BLaER1 treated with 17β-estradiol and CSF1 and Interleukin-3, amounts not matched to agents 10 nM and 100 nM (cell line): ENCODE measurements around the gene ROBO1.

Experiments used
- H3K27ac ChIP-seq, 11 experiments: shearing (Covaris generic); formaldehyde crosslinking; 2 replicates each; pipeline ENCODE4 v1.8.1; 2022
- H3K27me3 ChIP-seq, 11 experiments: shearing (Covaris generic); formaldehyde crosslinking; 2 replicates each; pipeline ENCODE4 v1.8.1; 2022
- H3K36me3 ChIP-seq, 11 experiments: shearing (Covaris generic); formaldehyde crosslinking; 2 replicates each; pipeline ENCODE4 v1.8.1; 2022
- H3K4me1 ChIP-seq, 10 experiments: shearing (Covaris generic); formaldehyde crosslinking; 2 replicates each; pipeline ENCODE4 v1.8.1; 2022
- H3K4me2 ChIP-seq, 11 experiments: shearing (Covaris generic); formaldehyde crosslinking; 2 replicates each; pipeline ENCODE4 v1.8.1; 2022
- H3K4me3 ChIP-seq, 10 experiments: shearing (Covaris generic); formaldehyde crosslinking; 2 replicates each; pipeline ENCODE4 v1.8.1; 2022
- H3K9ac ChIP-seq, 11 experiments: shearing (Covaris generic); formaldehyde crosslinking; 2 replicates each; pipeline ENCODE4 v1.8.1; 2022
- H3K9me3 ChIP-seq, 11 experiments: shearing (Covaris generic); formaldehyde crosslinking; replicated peaks in 1 of 11; 2 replicates each; pipeline ENCODE4 v1.8.1; 2022
- H4K20me1 ChIP-seq, 11 experiments: shearing (Covaris generic); formaldehyde crosslinking; 2 replicates each; pipeline ENCODE4 v1.8.1; 2022
- Cebpa-rat ChIP-seq, 11 experiments: shearing (Covaris generic); IDR thresholded peaks; 2 replicates each; pipeline ENCODE4 v1.8.1; 2022

Gene ROBO1

GRCh38 chr3:78873641-78874040, 894.2 kb downstream of the ROBO1 start:
- Histone ChIP-seq H3K4me3 (no peak overlapping the region), H3K36me3 (peaks cover 0 to 17% (median 0%) of the 10 kb centered on the region in 11 experiments; a peak in 3 of 22 replicates), H3K27me3 (no peaks in the 10 kb centered on the region), H3K9ac (no peak overlapping the region), H3K4me2 (peak overlapping the region in 4 of 11 experiments; percentile 28 to 81 (median 47); a peak in 7 of 22 replicates), H3K4me1 (peaks cover 4 to 41% (median 27%) of the 10 kb centered on the region in 10 experiments; a peak in 16 of 20 replicates), H3K9me3 (peaks cover 0 to 7% (median 0%) of the 10 kb centered on the region in 11 experiments; a peak in 1 of 22 replicates), H3K27ac (no peak overlapping the region; a peak in 1 of 22 replicates), H4K20me1 (no peaks in the 10 kb centered on the region; a peak in 1 of 22 replicates)
- TF ChIP-seq Cebpa-rat (IDR thresholded peaks at IDR 0.05) = no peak

- no peak for TF ChIP-seq Cebpa-rat (IDR thresholded peaks at IDR 0.05)
- peak overlapping the region in 1 of 10 experiments; percentile 5; a peak in 2 of 20 replicates for H3K4me3 ChIP-seq
- H3K27me3 ChIP-seq = no peaks in the 10 kb centered on the region
- H3K4me2 ChIP-seq = peak overlapping the region in 7 of 11 experiments; percentile 3 to 81 (median 16); a peak in 10 of 22 replicates
- H3K27ac ChIP-seq = peak overlapping the region in 3 of 11 experiments; percentile 33 to 39 (median 39); a peak in 6 of 22 replicates
- H4K20me1 ChIP-seq = no peaks in the 10 kb centered on the region; a peak in 1 of 22 replicates
- H3K4me1 ChIP-seq = peaks cover 4 to 41% (median 27%) of the 10 kb centered on the region in 10 experiments; a peak in 16 of 20 replicates
- peaks cover 0 to 25% (median 0%) of the 10 kb centered on the region in 11 experiments; a peak in 3 of 22 replicates for H3K36me3 ChIP-seq
- H3K9me3 ChIP-seq = 0 out of 22 replicates have a peak, but pooled peaks cover 0 to 7% (median 0%) of the 10 kb centered on the region in 11 experiments
- H3K9ac ChIP-seq = peak overlapping the region in 1 of 11 experiments; percentile 64; a peak in 1 of 22 replicates
Observed at GRCh38 chr3:78872195-78872594, 895.6 kb downstream of the ROBO1 start.

- no peak overlapping the region for H3K27ac ChIP-seq
- H3K9me3 ChIP-seq = no peaks in the 10 kb centered on the region
- peaks cover 4 to 41% (median 27%) of the 10 kb centered on the region in 10 experiments; a peak in 16 of 20 replicates for H3K4me1 ChIP-seq
- peaks cover 0 to 31% (median 0%) of the 10 kb centered on the region in 11 experiments; a peak in 3 of 22 replicates for H3K36me3 ChIP-seq
- peak overlapping the region in 6 of 11 experiments; percentile 14 to 44 (median 34); a peak in 8 of 22 replicates for H3K4me2 ChIP-seq
- H4K20me1 ChIP-seq = no peaks in the 10 kb centered on the region
- no peak overlapping the region for H3K9ac ChIP-seq
- TF ChIP-seq Cebpa-rat (IDR thresholded peaks at IDR 0.05) = no peak
- H3K4me3 ChIP-seq = no peak overlapping the region
- H3K27me3 ChIP-seq = no peaks in the 10 kb centered on the region
Observed at GRCh38 chr3:78871048-78871447, 896.8 kb downstream of the ROBO1 start.

GRCh38 chr3:78870484-78870883, 897.3 kb downstream of the ROBO1 start:
- no peak overlapping the region for H3K9ac ChIP-seq
- H3K9me3 ChIP-seq = no peaks in the 10 kb centered on the region
- no peak overlapping the region for H3K27ac ChIP-seq
- H3K36me3 ChIP-seq = peaks cover 0 to 31% (median 0%) of the 10 kb centered on the region in 11 experiments; a peak in 3 of 22 replicates
- H3K4me2 ChIP-seq = peak overlapping the region in 7 of 11 experiments; percentile 11 to 44 (median 26); a peak in 8 of 22 replicates
- no peaks in the 10 kb centered on the region for H3K27me3 ChIP-seq
- no peaks in the 10 kb centered on the region for H4K20me1 ChIP-seq
- peaks cover 4 to 41% (median 27%) of the 10 kb centered on the region in 10 experiments; a peak in 16 of 20 replicates for H3K4me1 ChIP-seq
- TF ChIP-seq Cebpa-rat (IDR thresholded peaks at IDR 0.05) = no peak
- H3K4me3 ChIP-seq = no peak overlapping the region

- H3K27ac ChIP-seq = no peak overlapping the region
- peaks cover 4 to 36% (median 25%) of the 10 kb centered on the region in 10 experiments; a peak in 16 of 20 replicates for H3K4me1 ChIP-seq
- H3K27me3 ChIP-seq = no peaks in the 10 kb centered on the region
- H3K4me2 ChIP-seq = no peak overlapping the region
- no peaks in the 10 kb centered on the region for H3K9me3 ChIP-seq
- H3K36me3 ChIP-seq = peaks cover 0 to 36% (median 0%) of the 10 kb centered on the region in 11 experiments; a peak in 3 of 22 replicates
- TF ChIP-seq Cebpa-rat (IDR thresholded peaks at IDR 0.05) = no peak
- H3K9ac ChIP-seq = no peak overlapping the region
- no peaks in the 10 kb centered on the region for H4K20me1 ChIP-seq
- H3K4me3 ChIP-seq = no peak overlapping the region
Observed at GRCh38 chr3:78868570-78868969, 899.2 kb downstream of the ROBO1 start.

- no peak for TF ChIP-seq Cebpa-rat (IDR thresholded peaks at IDR 0.05)
- Histone ChIP-seq H3K9me3 (no peaks in the 10 kb centered on the region), H3K27me3 (no peaks in the 10 kb centered on the region), H3K9ac (no peak overlapping the region), H3K36me3 (peaks cover 0 to 36% (median 0%) of the 10 kb centered on the region in 11 experiments; a peak in 4 of 22 replicates), H3K4me3 (no peak overlapping the region), H4K20me1 (no peaks in the 10 kb centered on the region), H3K4me1 (peaks cover 0 to 28% (median 21%) of the 10 kb centered on the region in 10 experiments; a peak in 16 of 20 replicates), H3K27ac (no peak overlapping the region), H3K4me2 (no peak overlapping the region)
Observed at GRCh38 chr3:78867409-78868372, 900.1 kb downstream of the ROBO1 start.

- TF ChIP-seq Cebpa-rat (IDR thresholded peaks at IDR 0.05) = no peak
- Histone ChIP-seq H3K4me3 (no peak overlapping the region), H3K9ac (no peak overlapping the region), H4K20me1 (no peaks in the 10 kb centered on the region), H3K27ac (no peak overlapping the region), H3K27me3 (no peaks in the 10 kb centered on the region), H3K4me2 (no peak overlapping the region), H3K36me3 (peaks cover 0 to 25% (median 0%) of the 10 kb centered on the region in 11 experiments; a peak in 2 of 22 replicates), H3K4me1 (no peaks in the 10 kb centered on the region), H3K9me3 (no peaks in the 10 kb centered on the region)
Observed at GRCh38 chr3:78863306-78864203, 904.2 kb downstream of the ROBO1 start.

GRCh38 chr3:78861156-78861555, 906.6 kb downstream of the ROBO1 start:
- H3K27ac ChIP-seq = no peak overlapping the region
- no peak overlapping the region for H3K4me2 ChIP-seq
- no peaks in the 10 kb centered on the region for H3K27me3 ChIP-seq
- H4K20me1 ChIP-seq = no peaks in the 10 kb centered on the region
- no peak overlapping the region for H3K9ac ChIP-seq
- no peak overlapping the region for H3K4me3 ChIP-seq
- no peaks in the 10 kb centered on the region for H3K9me3 ChIP-seq
- peaks cover 0 to 11% (median 0%) of the 10 kb centered on the region in 11 experiments; a peak in 2 of 22 replicates for H3K36me3 ChIP-seq
- no peak for TF ChIP-seq Cebpa-rat (IDR thresholded peaks at IDR 0.05)
- H3K4me1 ChIP-seq = peaks cover 0 to 6% (median 0%) of the 10 kb centered on the region in 10 experiments; a peak in 1 of 20 replicates
